ENCODE results near the gene VRK3.

VRK3 gene

GRCh38 chr19:50030225-50030624, 5.1 kb upstream of the VRK3 start:
- no peak for DNase-seq

DNA sequence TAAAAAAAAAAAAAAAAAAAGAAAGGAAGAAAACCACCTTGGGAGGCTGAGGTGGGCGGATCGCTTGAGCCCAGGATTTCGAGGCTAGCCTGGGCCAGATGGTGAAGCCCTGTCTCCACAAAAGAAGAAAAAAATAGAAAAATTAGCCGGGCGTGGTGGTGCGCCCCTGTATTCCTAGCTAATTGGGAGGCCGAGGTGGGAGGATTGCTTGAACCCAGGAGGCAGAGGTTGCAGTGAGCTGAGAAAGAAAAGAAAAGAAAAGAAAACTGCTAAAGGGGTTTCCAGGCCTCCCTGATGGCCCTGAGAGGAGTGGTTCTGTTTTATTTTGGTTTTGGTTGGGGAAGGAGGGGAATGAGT, 1.4 kb upstream of the VRK3 start:
- DNase-seq: no peak

DNA sequence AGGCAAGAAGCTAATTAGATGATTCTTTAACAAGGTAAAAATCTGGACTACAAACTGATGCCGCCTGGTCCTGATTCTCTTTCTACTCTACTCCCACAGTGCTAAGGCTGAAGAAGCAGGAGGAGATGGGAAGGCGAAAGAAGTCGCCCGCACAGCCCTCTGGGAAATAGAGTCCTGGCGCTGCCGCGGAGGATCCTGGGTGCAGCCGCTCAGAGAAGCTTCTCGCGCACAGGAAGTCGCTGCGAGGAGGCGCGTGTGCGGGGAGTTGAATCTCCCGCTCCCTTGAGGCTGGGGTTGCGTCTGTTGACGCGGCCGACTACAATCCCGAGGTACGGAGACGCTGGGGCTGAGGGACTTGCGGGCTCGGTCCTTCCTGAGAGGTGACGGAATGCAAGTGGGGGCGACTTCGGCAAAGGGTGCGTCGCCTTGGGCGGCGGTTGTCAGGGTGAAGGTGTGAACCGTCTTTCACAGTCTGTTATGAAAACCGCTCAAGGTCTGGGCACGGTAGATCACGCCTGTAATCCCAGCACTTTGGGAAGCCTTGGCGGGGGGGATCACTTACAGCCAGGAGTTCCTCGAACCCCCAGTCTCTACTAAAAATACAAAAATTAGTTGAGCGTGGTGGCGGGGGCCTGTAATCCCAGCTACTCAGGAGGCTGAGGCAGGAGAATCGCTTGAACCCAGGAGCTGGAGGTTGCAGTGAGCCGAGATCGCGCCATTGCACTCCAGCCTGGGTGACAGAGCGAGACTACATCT, 800 bp upstream of the VRK3 start, which contains the start of gene ZNF473:
Gene ZNF473, plus strand, starts transcription at position 212 of the 756 bp plus-strand sequence. CDS start 5,078 bp downstream, outside the sequence.
- DNase-seq: peak; percentile 98

GRCh38 chr19:50024719-50025021, 502 bp downstream of the VRK3 start:
- no peak for DNase-seq

- no peak for DNase-seq
Measured at GRCh38 chr19:50022823-50023222, 2.3 kb downstream of the VRK3 start.

- no peak for DNase-seq
Measured at GRCh38 chr19:50020481-50020880, 4.7 kb downstream of the VRK3 start.

DNA sequence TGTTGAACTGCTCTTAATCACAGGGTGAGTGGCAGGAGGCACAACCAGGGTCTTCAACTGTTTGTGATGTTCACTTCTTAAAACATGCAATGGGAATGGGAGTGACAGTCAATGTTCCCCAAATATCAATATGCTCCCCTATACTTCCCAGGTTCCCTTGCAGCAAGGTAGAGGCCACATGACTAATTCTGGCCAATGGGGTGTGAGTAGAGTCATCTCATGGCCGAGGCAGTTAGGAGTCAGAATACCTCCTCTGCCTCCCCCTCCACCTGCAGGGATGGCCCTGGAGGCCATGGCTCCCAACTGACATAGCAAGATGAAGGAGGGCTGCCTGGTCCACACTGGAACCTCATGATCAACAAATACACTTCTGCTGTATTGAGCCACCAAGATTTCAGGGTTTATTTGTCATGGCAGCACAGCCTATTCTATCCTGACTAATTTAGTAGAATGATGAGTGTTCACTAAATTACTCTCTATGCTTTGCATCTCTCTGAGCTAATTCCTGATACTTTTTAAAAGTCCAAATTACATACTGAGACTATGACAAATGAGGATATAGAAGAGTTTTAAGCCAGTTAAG, 8.9 kb downstream of the VRK3 start:
- no peak for DNase-seq

DNA sequence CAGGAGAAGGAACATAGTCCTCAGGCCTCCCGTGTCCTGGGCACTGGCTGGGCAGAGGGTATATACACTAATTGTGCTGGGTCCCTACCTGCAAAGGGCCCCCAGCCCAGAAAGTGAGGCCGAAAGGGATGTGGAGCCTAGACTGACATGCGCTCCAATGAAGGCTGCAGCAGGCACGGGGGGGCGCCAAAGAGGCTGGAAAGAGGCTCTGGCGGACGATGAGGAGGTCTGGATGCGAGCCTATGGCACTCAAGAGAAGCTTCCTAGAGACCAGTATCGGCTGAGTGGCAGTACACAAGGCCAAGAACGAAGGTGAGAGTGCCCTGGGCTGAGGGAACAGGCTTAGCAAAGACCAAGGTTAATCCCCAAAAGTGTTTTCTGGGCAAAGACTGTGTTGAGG, 16.6 kb downstream of the VRK3 start:
- no peak for DNase-seq

DNA sequence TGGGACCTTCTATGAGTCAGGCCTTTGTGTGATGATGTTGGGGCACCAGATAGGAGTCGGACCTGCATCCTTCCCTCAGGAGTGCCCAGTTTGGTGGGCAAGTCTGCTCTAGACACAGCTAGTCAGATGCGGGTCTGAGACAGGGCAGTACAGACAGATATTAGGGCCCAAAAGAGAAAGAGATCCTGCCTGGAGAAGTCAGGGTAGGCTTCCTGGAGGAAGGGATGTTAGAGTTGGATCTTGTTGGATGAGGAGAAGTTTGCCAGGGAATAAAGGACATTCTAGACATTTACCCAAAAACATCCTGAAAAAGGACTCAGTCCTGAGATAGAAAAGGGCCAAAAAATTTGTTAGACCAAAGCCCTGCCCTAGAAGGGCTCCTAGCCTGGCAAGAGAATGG, 17.2 kb downstream of the VRK3 start:
- no peak for DNase-seq

DNA sequence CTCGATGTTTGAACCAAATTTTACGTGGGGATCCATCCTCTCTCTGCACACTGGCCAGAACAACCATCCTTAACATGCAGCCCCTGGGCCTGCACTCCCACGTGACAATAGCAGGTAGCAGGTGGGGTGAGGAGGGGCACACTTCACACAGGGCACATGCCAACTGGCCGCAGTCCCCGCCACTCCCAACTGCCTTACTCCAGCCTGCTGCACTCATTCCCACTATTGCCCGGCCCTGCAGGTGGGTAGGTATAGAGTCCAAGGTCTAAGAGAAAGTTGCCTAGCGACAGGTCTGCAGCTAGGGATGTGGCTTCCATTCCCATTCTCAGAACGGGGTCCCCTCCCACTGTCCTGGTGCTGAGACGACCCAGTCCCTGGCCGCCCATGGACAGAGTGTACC, 18.0 kb downstream of the VRK3 start:
- no peak for DNase-seq

- no peak for DNase-seq
Measured at GRCh38 chr19:50005428-50005827, 19.7 kb downstream of the VRK3 start.

- DNase-seq: no peak
Measured at GRCh38 chr19:50003810-50004419, 21.3 kb downstream of the VRK3 start.

DNA sequence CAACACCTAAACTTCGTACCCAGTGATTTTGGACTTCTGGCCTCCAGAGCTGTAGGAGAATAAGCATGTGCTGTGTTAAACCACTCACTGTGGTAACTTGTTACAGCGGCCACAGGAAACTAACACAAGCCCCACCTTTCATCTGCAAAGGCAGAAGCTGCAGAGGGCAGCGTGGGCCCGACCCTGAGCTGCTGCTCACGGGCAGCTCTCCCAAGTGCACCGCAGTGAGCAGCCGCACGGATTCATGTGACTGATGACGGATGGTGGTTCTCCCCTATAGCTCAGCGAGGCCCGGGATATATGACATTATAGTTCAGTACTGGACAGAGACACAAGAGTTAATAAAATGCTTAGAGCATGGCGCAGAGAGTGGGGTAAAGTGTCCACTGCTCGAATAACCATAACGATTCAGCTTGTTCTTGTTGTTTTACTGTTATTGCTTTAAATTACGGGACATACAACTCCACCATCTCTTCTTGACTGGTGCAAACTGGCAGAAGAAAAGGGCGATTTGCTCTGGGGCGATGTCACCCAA, 21.9 kb downstream of the VRK3 start:
- no peak for DNase-seq

- DNase-seq: no peak
Measured at GRCh38 chr19:50002386-50002960, 22.7 kb downstream of the VRK3 start.

- no peak for DNase-seq
Measured at GRCh38 chr19:50001775-50002174, 23.4 kb downstream of the VRK3 start.

GRCh38 chr19:50000841-50001557, 24.2 kb downstream of the VRK3 start:
- no peak for DNase-seq

- DNase-seq: no peak
Measured at GRCh38 chr19:50000038-50000840, 24.9 kb downstream of the VRK3 start.

DNA sequence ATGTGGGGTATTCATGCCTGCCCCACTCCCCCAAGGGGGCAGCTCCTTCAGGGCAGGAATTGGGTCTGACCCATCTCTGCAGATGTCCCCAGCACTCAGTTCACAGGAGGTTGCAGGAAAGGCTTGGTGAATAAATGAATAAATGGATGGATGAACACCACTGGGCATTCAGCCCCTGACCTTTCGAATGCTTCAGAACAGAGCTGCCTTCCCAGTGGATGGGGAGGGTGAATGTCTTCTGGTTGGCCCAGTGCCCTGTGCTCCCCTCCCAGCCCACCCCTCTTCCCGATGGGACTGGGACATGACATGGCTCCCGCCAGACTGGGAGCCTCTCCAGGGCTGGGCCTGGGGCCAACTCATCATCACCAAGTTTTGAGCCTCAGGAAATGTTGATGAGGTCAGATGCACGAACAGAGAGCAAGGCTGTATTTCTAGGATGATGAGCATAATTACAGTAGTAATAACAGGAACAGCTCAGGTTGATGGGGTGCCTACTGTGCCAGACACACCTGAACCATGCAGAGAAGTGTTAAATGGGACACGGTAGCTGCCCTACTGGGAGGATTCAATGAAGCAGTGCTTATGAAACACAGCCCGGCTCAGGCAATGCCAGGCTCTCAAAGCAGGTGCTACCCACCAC, 25.7 kb downstream of the VRK3 start:
- no peak for DNase-seq

DNA sequence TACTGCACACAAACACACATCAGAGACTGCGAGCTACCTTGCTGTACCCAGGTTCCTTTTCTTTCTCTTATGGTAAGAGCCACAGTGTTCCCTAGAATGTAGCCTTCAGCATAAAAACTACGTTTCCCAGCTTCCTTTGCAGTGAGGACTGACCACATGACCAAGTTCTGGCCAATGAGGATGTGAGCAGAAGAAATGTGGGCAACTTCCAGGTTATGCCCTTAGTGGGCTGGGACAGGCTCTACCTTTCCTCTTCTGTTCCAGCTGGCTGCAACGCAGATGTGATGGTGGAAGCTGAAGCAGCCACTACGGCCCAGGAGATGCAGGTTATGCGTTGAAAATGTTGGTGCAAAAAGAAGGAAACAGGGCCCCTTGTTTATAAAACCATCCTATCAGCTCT, 27.5 kb downstream of the VRK3 start:
- DNase-seq: peak; percentile 28

DNA sequence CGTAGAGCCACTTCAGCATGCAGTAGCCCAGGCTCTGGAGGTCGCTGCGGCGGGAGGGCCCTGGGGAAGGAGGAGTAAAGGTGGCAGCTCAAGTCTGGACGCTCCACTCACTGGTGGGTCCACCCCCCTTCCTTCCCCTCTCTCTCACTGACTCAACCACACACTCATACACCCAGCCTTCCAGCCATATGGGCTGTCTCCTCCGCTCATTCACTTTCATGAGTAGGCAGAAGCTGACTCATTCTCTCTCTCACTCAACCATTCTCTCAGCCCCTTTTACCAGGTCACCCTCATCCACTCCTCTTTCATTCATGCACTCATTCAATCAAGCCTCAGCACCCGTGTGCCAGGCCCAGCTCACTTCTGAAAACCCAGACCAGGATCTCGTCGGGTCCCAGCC, 36.7 kb downstream of the VRK3 start:
- DNase-seq: no peak

DNA sequence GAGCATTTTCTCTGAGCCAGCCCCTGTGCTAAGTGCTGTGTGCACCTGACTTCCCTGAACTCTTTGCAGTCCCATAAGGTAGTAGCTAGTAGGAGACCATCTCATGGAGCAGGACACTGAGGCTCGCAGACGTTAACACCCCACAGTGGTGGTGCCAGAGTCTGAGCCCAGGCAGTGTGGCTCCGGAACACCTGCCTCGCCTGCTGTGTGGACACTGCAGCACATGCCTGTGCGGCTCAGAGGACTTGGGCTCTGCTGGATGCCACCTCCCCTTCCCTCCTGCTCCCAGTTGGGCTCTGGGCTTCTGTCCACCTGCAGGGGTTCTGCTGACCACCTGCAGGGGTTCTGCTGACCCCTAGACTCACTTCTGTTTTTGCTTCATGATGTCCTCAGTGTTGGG, 37.2 kb downstream of the VRK3 start:
- no peak for DNase-seq

DNA sequence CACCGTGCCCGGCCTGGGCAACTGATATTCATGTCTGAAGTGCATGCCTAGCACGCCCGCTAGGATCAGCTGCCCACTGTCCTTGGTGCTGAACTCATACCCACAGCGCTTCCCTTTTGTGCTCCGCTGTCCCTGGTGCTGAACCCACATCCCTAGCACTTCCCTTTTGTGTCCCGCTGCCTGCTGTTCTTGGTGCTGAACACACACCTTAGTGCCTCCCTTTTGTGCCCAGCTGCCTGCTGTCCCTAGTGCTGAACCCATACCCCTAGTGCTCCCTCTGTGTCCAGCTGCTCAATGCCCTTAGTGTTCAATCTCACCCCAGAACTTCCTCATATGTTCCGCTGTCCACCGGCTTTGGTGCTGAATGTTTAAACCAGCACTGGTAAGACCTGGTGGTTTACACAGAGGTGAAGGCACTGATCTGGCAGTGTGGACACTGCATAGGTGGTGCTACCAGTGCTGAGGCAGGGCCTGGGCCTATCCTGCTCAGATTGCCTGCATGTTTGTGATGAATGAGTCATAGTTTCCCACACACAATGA, 37.9 kb downstream of the VRK3 start:
- no peak for DNase-seq

Measured in NCI-H526 treated with DMSO at 0.1 percent for 48 hours (cell line).